ENCODE data around the gene LOXHD1. TPM values are rescaled to one million over a fixed set of nuclear protein-coding genes. Genes with fewer than 3 reads are reported as not detected.

The LOXHD1 gene
- total RNA-seq, 2 experiments from 2014 or later = 0.11 to 0.45 TPM

GRCh38 chr18:46583711-46584110 is 73.3 kb downstream of the LOXHD1 start:
- H3K9me3 Mint-ChIP-seq = peaks cover 15% of the 10 kb centered on the region
- ChIA-PET CTCF (no interaction called here), POLR2A (no interaction called here)
- H3K27me3 Mint-ChIP-seq = peaks cover 5% of the 10 kb centered on the region
- H3K36me3 Mint-ChIP-seq (ENCODE audit: low read depth) = peaks cover 2% of the 10 kb centered on the region
- intact Hi-C loops (cut with micrococcal nuclease) = no loop called here
- no peak overlapping the region for H3K4me3 Mint-ChIP-seq
- no peak for ATAC-seq
- H3K27ac Mint-ChIP-seq = no peak overlapping the region
- TF ChIP-seq CTCF (IDR thresholded peaks at IDR 0.05) = no peak
- H3K4me1 Mint-ChIP-seq (ENCODE audit: low read depth) = no peaks in the 10 kb centered on the region
- DNase-seq = no peak

GRCh38 chr18:46581648-46582047 is 75.4 kb downstream of the LOXHD1 start:
- Mint-ChIP-seq H3K9me3 (peaks cover 15% of the 10 kb centered on the region), H3K4me1 (ENCODE audit: low read depth) (no peaks in the 10 kb centered on the region), H3K36me3 (ENCODE audit: low read depth) (peaks cover 2% of the 10 kb centered on the region), H3K4me3 (no peak overlapping the region), H3K27me3 (peaks cover 6% of the 10 kb centered on the region), H3K27ac (no peak overlapping the region)
- no peak for TF ChIP-seq CTCF (IDR thresholded peaks at IDR 0.05)
- intact Hi-C loops (cut with micrococcal nuclease) = no loop called here
- POLR2A ChIA-PET = no interaction called here
- CTCF ChIA-PET = no interaction called here
- no peak for DNase-seq
- ATAC-seq = no peak

GRCh38 chr18:46578987-46579386 is 78.0 kb downstream of the LOXHD1 start:
- peaks cover 6% of the 10 kb centered on the region for H3K27me3 Mint-ChIP-seq
- H3K4me3 Mint-ChIP-seq = no peak overlapping the region
- ATAC-seq (no peak), DNase-seq (no peak)
- peaks cover 2% of the 10 kb centered on the region for H3K36me3 Mint-ChIP-seq (ENCODE audit: low read depth)
- H3K9me3 Mint-ChIP-seq = peaks cover 15% of the 10 kb centered on the region
- intact Hi-C loops (cut with micrococcal nuclease) = no loop called here
- no peak for TF ChIP-seq CTCF (IDR thresholded peaks at IDR 0.05)
- ChIA-PET POLR2A (no interaction called here), CTCF (no interaction called here)
- H3K27ac Mint-ChIP-seq = no peak overlapping the region
- peaks cover 2% of the 10 kb centered on the region for H3K4me1 Mint-ChIP-seq (ENCODE audit: low read depth)

- intact Hi-C loops (cut with micrococcal nuclease) = no loop called here
- Mint-ChIP-seq H3K4me1 (ENCODE audit: low read depth) (peaks cover 5% of the 10 kb centered on the region), H3K4me3 (no peak overlapping the region), H3K27me3 (peaks cover 6% of the 10 kb centered on the region), H3K9me3 (peaks cover 15% of the 10 kb centered on the region), H3K27ac (no peak overlapping the region), H3K36me3 (ENCODE audit: low read depth) (peaks cover 2% of the 10 kb centered on the region)
- ChIA-PET POLR2A (interaction anchor here (1.7 kb wide), 1 partner anchor 33 kb away, joined by 4 read pairs; no protein-coding TSS in a partner anchor), CTCF (interaction anchor here (2.1 kb wide), 1 partner anchor 80 kb away, joined by 7 read pairs; no protein-coding TSS in a partner anchor)
- DNase-seq (no peak), ATAC-seq (no peak)
- TF ChIP-seq CTCF (IDR thresholded peaks at IDR 0.05) = no peak
Observed at GRCh38 chr18:46577546-46577945, 79.5 kb downstream of the LOXHD1 start.

- TF ChIP-seq CTCF (IDR thresholded peaks at IDR 0.05) = no peak
- Mint-ChIP-seq H3K36me3 (ENCODE audit: low read depth) (no peaks in the 10 kb centered on the region), H3K4me3 (no peak overlapping the region), H3K4me1 (ENCODE audit: low read depth) (peaks cover 5% of the 10 kb centered on the region), H3K9me3 (peaks cover 6% of the 10 kb centered on the region), H3K27ac (no peak overlapping the region), H3K27me3 (peaks cover 3% of the 10 kb centered on the region)
- DNase-seq (no peak), ATAC-seq (no peak)
- ChIA-PET CTCF (interaction anchor here (2.1 kb wide), 1 partner anchor 82 kb away, joined by 7 read pairs; no protein-coding TSS in a partner anchor), POLR2A (no interaction called here)
- intact Hi-C loops (cut with micrococcal nuclease) = no loop called here
Observed at GRCh38 chr18:46575851-46576250, 81.2 kb downstream of the LOXHD1 start.
